Psoas muscle (tissue), 8 donors: ENCODE results near the gene PEAR1. TPM values are rescaled to one million over a fixed set of nuclear protein-coding genes. Genes with fewer than 3 reads are reported as not detected.

ENCODE experiments used
- ATAC-seq, 4 donors: fragments of 200-7000 bp; cut with Tn5 transposase; one replicate each; pipeline ENCODE4 v1.9.1; 2020; ENCODE audit warnings: moderate library complexity in 3 of 4, mild to moderate bottlenecking in 2 of 4
- DNase-seq, 2 donors: peaks; one replicate each; pipeline ENCODE4 v3.0.0-alpha.2; 2020
- H3K27ac ChIP-seq: fragments of 200-600 bp; one replicate; pipeline ENCODE4 v1.8.0; 2022
- H3K27me3 ChIP-seq, 3 donors: fragments of 200-600 bp in 1 of 3; one replicate each; pipeline versions ENCODE4 v1.6.1 to v1.8.0; 2013 to 2022; ENCODE audit warnings: low read length in 2 of 3, mild to moderate bottlenecking in 2 of 3, moderate library complexity in 1 of 3; ENCODE audit not compliant: insufficient read depth in 3 of 3
- H3K36me3 ChIP-seq, 2 donors: fragments of 200-600 bp in 1 of 2; one replicate each; pipeline versions ENCODE4 v1.6.1 to v1.8.0; 2013 to 2022; ENCODE audit warnings: low read depth in 1 of 2, mild to moderate bottlenecking in 1 of 2, moderate library complexity in 1 of 2; ENCODE audit not compliant: insufficient read depth in 1 of 2
- H3K4me1 ChIP-seq: fragments of 200-600 bp; one replicate; pipeline ENCODE4 v1.8.0; 2022
- H3K4me3 ChIP-seq: fragments of 200-600 bp; one replicate; pipeline ENCODE4 v1.8.0; 2022; ENCODE audit warnings: mild to moderate bottlenecking
- H3K9me3 ChIP-seq: fragments of 200-600 bp; one replicate; pipeline ENCODE4 v1.8.0; 2022
- WGBS, 3 donors: extraction: QIAGEN DNeasy Blood & Tissue Kit; methylation state at CpG; one replicate each; pipeline versions ENCODE4 v1.1.6 to v1.1.7; 2013; 5-methylcytosine and 5-hydroxymethylcytosine counted together
- intact Hi-C, 2 donors: fragments of 100-400 bp; cut with DNase I; formaldehyde crosslinking; loops; one replicate each; pipeline versions ENCODE4 v1.11.0 to v1.14.2; 2022
- polyA plus RNA-seq, 3 donors: library from polyadenylated mRNA; stranded (reverse); fragments of 200-250 nt; gene quantifications; one replicate each; pipeline ENCODE4 v1.2.3, GENCODE V29; 2013
- total RNA-seq, 4 donors: library from RNA; stranded (reverse); fragmentation: NEBNext Ultra II Directional in 2 of 4; extraction: Animal tissue kit (Norgen Biotek cat#: 25700) in 2 of 4; gene quantifications; one replicate each; pipeline versions ENCODE4 v1.2.1 to v1.2.4, GENCODE V29; 2021 to 2023
- TF ChIP-seq, protein P1 (sequence below): fragments of 200-600 bp; IDR thresholded peaks from one replicate; pipeline ENCODE4 v1.8.0; 2022; ENCODE audit warnings: antibody characterized with exemption
- donor health status: healthy with polysubstance abuse.
- donor health status: DM: no; HTN: no; CAD: no; lungs with moderate emphysema.
- donor health status: Bipolar disorder and iron deficiency.
- donor health status: healthy.
- donor health status: DM: yes; HTN: yes; CAD: no.
- donor health status: DM: no; HTN: no; CAD: no.
- donor health status: DM: no; HTN: no; CAD: no.
- donor health status: DM: yes; HTN: yes; CAD: no.

PEAR1 gene
- total and polyA plus RNA-seq, 7 donors = 2.1 to 7.3 (median 3.8) TPM

- H3K4me3 ChIP-seq = no peak overlapping the region
- H3K9me3 ChIP-seq = no peaks in the 10 kb centered on the region
- ATAC-seq = no peak
- H3K27me3 ChIP-seq = no peaks in the 10 kb centered on the region
- H3K27ac ChIP-seq = no peak overlapping the region
- no peaks in the 10 kb centered on the region for H3K36me3 ChIP-seq
- no peaks in the 10 kb centered on the region for H3K4me1 ChIP-seq
- WGBS, 3 donors = 83 to 91% (median 85%) methylated on average over 4 to 5 of the region's 5 CpGs
- TF ChIP-seq, protein P1, sequence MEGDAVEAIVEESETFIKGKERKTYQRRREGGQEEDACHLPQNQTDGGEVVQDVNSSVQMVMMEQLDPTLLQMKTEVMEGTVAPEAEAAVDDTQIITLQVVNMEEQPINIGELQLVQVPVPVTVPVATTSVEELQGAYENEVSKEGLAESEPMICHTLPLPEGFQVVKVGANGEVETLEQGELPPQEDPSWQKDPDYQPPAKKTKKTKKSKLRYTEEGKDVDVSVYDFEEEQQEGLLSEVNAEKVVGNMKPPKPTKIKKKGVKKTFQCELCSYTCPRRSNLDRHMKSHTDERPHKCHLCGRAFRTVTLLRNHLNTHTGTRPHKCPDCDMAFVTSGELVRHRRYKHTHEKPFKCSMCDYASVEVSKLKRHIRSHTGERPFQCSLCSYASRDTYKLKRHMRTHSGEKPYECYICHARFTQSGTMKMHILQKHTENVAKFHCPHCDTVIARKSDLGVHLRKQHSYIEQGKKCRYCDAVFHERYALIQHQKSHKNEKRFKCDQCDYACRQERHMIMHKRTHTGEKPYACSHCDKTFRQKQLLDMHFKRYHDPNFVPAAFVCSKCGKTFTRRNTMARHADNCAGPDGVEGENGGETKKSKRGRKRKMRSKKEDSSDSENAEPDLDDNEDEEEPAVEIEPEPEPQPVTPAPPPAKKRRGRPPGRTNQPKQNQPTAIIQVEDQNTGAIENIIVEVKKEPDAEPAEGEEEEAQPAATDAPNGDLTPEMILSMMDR = no peak
- peak in 1 of 2 donors; percentile 24 for DNase-seq
- intact Hi-C loops = no loop called here
These were observed 19.4 kb upstream of the PEAR1 start for GRCh38 chr1:156874142-156874541.

- no peak overlapping the region for H3K4me3 ChIP-seq
- H3K27me3 ChIP-seq = no peaks in the 10 kb centered on the region
- DNase-seq (peak in 1 of 2 donors; percentile 20), ATAC-seq (no peak)
- TF ChIP-seq, protein P1 = no peak
- no peak overlapping the region for H3K27ac ChIP-seq
- intact Hi-C loops = no loop called here
- no peaks in the 10 kb centered on the region for H3K4me1 ChIP-seq
- H3K9me3 ChIP-seq = no peaks in the 10 kb centered on the region
- no peaks in the 10 kb centered on the region for H3K36me3 ChIP-seq
- WGBS, 3 donors = 72 to 77% (median 77%) methylated on average over 16 of the region's 16 CpGs
These were observed 18.8 kb upstream of the PEAR1 start for GRCh38 chr1:156874572-156875340.

DNA sequence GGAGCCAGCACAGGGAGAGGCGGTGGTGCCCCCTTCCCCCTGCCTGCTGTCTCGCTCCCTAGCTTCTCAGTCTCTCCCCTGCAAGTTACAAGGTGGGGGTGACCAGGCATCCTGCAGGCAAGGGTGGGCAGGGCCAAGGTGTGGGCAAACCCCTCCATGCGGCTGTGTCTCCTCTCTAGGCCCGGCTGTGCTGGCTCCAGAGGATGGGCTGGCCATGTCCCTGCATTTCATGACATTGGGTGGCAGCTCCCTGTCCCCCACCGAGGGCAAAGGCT is 18.2 kb upstream of the PEAR1 start:
- intact Hi-C loops = no loop called here
- Histone ChIP-seq H3K9me3 (no peaks in the 10 kb centered on the region), H3K4me3 (no peak overlapping the region), H3K27ac (no peak overlapping the region), H3K36me3 (no peaks in the 10 kb centered on the region), H3K4me1 (no peaks in the 10 kb centered on the region), H3K27me3 (peaks cover 0 to under 1% (median 0%) of the 10 kb centered on the region in 3 donors)
- ATAC-seq = no peak
- peak in 1 of 2 donors; percentile 36 for DNase-seq
- TF ChIP-seq, protein P1 = no peak
- WGBS, 3 donors = 59 to 75% (median 61%) methylated on average over 3 to 5 of the region's 5 CpGs

GRCh38 chr1:156876281-156876680 is 17.2 kb upstream of the PEAR1 start:
- H3K27ac ChIP-seq = no peak overlapping the region
- peak in 1 of 2 donors; percentile 42 for DNase-seq
- H3K4me1 ChIP-seq = no peaks in the 10 kb centered on the region
- ATAC-seq = no peak
- 50 to 55% (median 51%) methylated on average over 21 of the region's 21 CpGs for WGBS, 3 donors
- no peaks in the 10 kb centered on the region for H3K9me3 ChIP-seq
- intact Hi-C loops = no loop called here
- H3K4me3 ChIP-seq = no peak overlapping the region
- TF ChIP-seq, protein P1 = no peak
- no peaks in the 10 kb centered on the region for H3K36me3 ChIP-seq
- H3K27me3 ChIP-seq = peaks cover 0 to 5% (median 0%) of the 10 kb centered on the region in 3 donors
